WTC11 (cell line): Measurements from ENCODE around the gene TARBP1. TPM values are rescaled to one million over a fixed set of nuclear protein-coding genes. Genes with fewer than 3 reads are reported as not detected.

Source experiments
- ATAC-seq: fragments of 200-7000 bp; cut with Tn5 transposase; 2 replicates; pipeline ENCODE4 v1.10.0; 2021; ENCODE audit warnings: mild to moderate bottlenecking, moderate library complexity
- CTCF ChIA-PET: fragments of 300-600 bp; sonication (Branson Sonifier 250); formaldehyde crosslinking; loops from one replicate; lab custom pipeline; 2021; ENCODE audit warnings: antibody characterized with exemption; lab: Charles Lee
- POLR2A ChIA-PET: fragments of 350-600 bp; sonication (Branson Sonifier 250); formaldehyde crosslinking; loops from one replicate; lab custom pipeline; 2021; ENCODE audit warnings: antibody characterized with exemption; lab: Charles Lee
- DNase-seq: peaks from one replicate; pipeline ENCODE4 v3.0.0; 2021; ENCODE audit warnings: low spot score
- H3K27ac Mint-ChIP-seq: 2 replicates; pipeline ENCODE4 v1.8.0; 2021; ENCODE audit warnings: mixed read lengths
- H3K27me3 Mint-ChIP-seq: 2 replicates; pipeline ENCODE4 v1.8.0; 2021; ENCODE audit warnings: low read depth, mild to moderate bottlenecking, moderate library complexity, mixed read lengths
- H3K36me3 Mint-ChIP-seq: 2 replicates; pipeline ENCODE4 v1.8.0; 2021; ENCODE audit warnings: mixed read lengths
- H3K4me1 Mint-ChIP-seq: 2 replicates; pipeline ENCODE4 v1.8.0; 2022; ENCODE audit warnings: mixed read lengths
- H3K4me3 Mint-ChIP-seq: 2 replicates; pipeline ENCODE4 v1.8.0; 2021; ENCODE audit warnings: mild to moderate bottlenecking, moderate library complexity, mixed read lengths
- H3K9me3 Mint-ChIP-seq: 2 replicates; pipeline ENCODE4 v1.8.0; 2021; ENCODE audit warnings: mixed read lengths
- ARID4B ChIP-seq: sonication (generic); formaldehyde crosslinking; IDR thresholded peaks from 2 replicates; pipeline ENCODE4 v1.8.0; 2023; ENCODE audit warnings: missing genetic modification reagents, mild to moderate bottlenecking, borderline replicate concordance
- CBFB ChIP-seq: sonication (generic); formaldehyde crosslinking; IDR thresholded peaks from 2 replicates; pipeline ENCODE4 v1.8.1; 2022; ENCODE audit warnings: mild to moderate bottlenecking, low read depth, missing genetic modification reagents
- CTCF ChIP-seq: fragments of 200-600 bp; IDR thresholded peaks from 2 replicates; pipeline ENCODE4 v1.8.0; 2022; ENCODE audit warnings: antibody characterized with exemption
- ERG ChIP-seq: fragments of 250-450 bp; sonication (Bioruptor Pico); IDR thresholded peaks from 2 replicates; pipeline ENCODE4 v1.8.0; 2021; ENCODE audit warnings: mild to moderate bottlenecking
- FOXP4 ChIP-seq: sonication (generic); formaldehyde crosslinking; IDR thresholded peaks from 2 replicates; pipeline ENCODE4 v1.8.0; 2022; ENCODE audit warnings: mild to moderate bottlenecking, missing genetic modification reagents
- GABPB1 ChIP-seq: sonication (generic); formaldehyde crosslinking; IDR thresholded peaks from 2 replicates; pipeline ENCODE4 v1.8.1; 2023; ENCODE audit warnings: mild to moderate bottlenecking, missing genetic modification reagents
- MLX ChIP-seq: sonication (generic); formaldehyde crosslinking; IDR thresholded peaks from 2 replicates; pipeline ENCODE4 v1.8.1; 2023; ENCODE audit warnings: mild to moderate bottlenecking, missing genetic modification reagents, moderate library complexity
- NFE2L1 ChIP-seq: sonication (generic); formaldehyde crosslinking; IDR thresholded peaks from 2 replicates; pipeline ENCODE4 v1.8.1; 2023; ENCODE audit warnings: missing genetic modification reagents
- NR2C2 ChIP-seq: sonication (generic); formaldehyde crosslinking; IDR thresholded peaks from 2 replicates; pipeline ENCODE4 v1.8.0; 2022; ENCODE audit warnings: mild to moderate bottlenecking, missing genetic modification reagents
- PRRX2 ChIP-seq: fragments of 250-450 bp; sonication (Bioruptor Pico); IDR thresholded peaks from 2 replicates; pipeline ENCODE4 v1.8.0; 2021; ENCODE audit warnings: mild to moderate bottlenecking
- SMAD3 ChIP-seq: sonication (generic); formaldehyde crosslinking; IDR thresholded peaks from 2 replicates; pipeline ENCODE4 v1.8.0; 2022; ENCODE audit warnings: missing genetic modification reagents, mild to moderate bottlenecking, borderline replicate concordance
- ZNF121 ChIP-seq: sonication (generic); formaldehyde crosslinking; IDR thresholded peaks from 2 replicates; pipeline ENCODE4 v1.8.0; 2023; ENCODE audit warnings: missing genetic modification reagents
- ZNF138 ChIP-seq: sonication (generic); formaldehyde crosslinking; conservative IDR thresholded peaks from 2 replicates; pipeline ENCODE4 v1.8.1; 2022; ENCODE audit warnings: mild to moderate bottlenecking, moderate library complexity, missing genetic modification reagents
- ZNF416 ChIP-seq: fragments of 250-450 bp; sonication (Bioruptor Pico); IDR thresholded peaks from 2 replicates; pipeline ENCODE4 v1.9.0; 2021; ENCODE audit warnings: mild to moderate bottlenecking, inconsistent platforms
- ZNF512 ChIP-seq: sonication (generic); formaldehyde crosslinking; IDR thresholded peaks from 2 replicates; pipeline ENCODE4 v1.8.1; 2022; ENCODE audit warnings: missing genetic modification reagents, borderline replicate concordance
- ZSCAN18 ChIP-seq: fragments of 250-450 bp; sonication (Bioruptor Pico); IDR thresholded peaks from 2 replicates; pipeline ENCODE4 v2.1.2; 2022; ENCODE audit warnings: mild to moderate bottlenecking, moderate library complexity
- total RNA-seq: library from RNA; stranded (reverse); gene quantifications from 3 replicates; pipeline ENCODE4 v1.2.3, GENCODE V29; 2021

Gene TARBP1
- total RNA-seq, 1 experiment from 2014 or later, result 24.0 TPM

- POLR2A ChIA-PET, result no interaction called here
- peaks cover 6% of the 10 kb centered on the region; the same call in 1 of the 2 replicates for H3K4me1 Mint-ChIP-seq
- no peaks in the 10 kb centered on the region for H3K9me3 Mint-ChIP-seq
- DNase-seq (no peak), ATAC-seq (no peak)
- H3K27ac Mint-ChIP-seq, result no peak overlapping the region
- TF ChIP-seq GABPB1 (CRISPR knock-in tag), result no peak
- no peak for TF ChIP-seq MLX
- no peak for TF ChIP-seq ERG (CRISPR knock-in tag)
- TF ChIP-seq ZNF138 (CRISPR knock-in tag), result no peak
- no peak for TF ChIP-seq CBFB
- no peak for TF ChIP-seq PRRX2
- TF ChIP-seq NR2C2 (CRISPR knock-in tag), result no peak
- no peak for TF ChIP-seq CTCF
- TF ChIP-seq ZSCAN18 (CRISPR knock-in tag), result no peak
- TF ChIP-seq ZNF416 (CRISPR knock-in tag), result no peak
- no peaks in the 10 kb centered on the region for H3K27me3 Mint-ChIP-seq
- no peak overlapping the region for H3K4me3 Mint-ChIP-seq
- CTCF ChIA-PET, result interaction anchor here (1.3 kb wide), 1 partner anchor 22 kb away, joined by 3 read pairs; no protein-coding TSS in a partner anchor
- no peaks in the 10 kb centered on the region for H3K36me3 Mint-ChIP-seq
Observed at GRCh38 chr1:234520908-234521817, 42.2 kb upstream of the TARBP1 start.

- ChIA-PET POLR2A (interaction anchor here (0.8 kb wide), 1 partner anchor 91 kb away, joined by 3 read pairs; the partner anchor contains the start of gene IRF2BP2), CTCF (no interaction called here)
- no peak overlapping the region for H3K27ac Mint-ChIP-seq
- no peak for TF ChIP-seq ZNF121 (CRISPR knock-in tag)
- no peak for TF ChIP-seq FOXP4 (CRISPR knock-in tag)
- no peak for TF ChIP-seq ZNF512
- no peak for TF ChIP-seq SMAD3 (CRISPR knock-in tag)
- TF ChIP-seq NFE2L1 (CRISPR knock-in tag), result no peak
- TF ChIP-seq ARID4B (CRISPR knock-in tag), result no peak
- no peak overlapping the region for H3K4me3 Mint-ChIP-seq
- DNase-seq, result no peak
- no peaks in the 10 kb centered on the region for H3K27me3 Mint-ChIP-seq
- no peak for ATAC-seq
- no peaks in the 10 kb centered on the region for H3K9me3 Mint-ChIP-seq
- peaks cover 14% of the 10 kb centered on the region for H3K4me1 Mint-ChIP-seq
- H3K36me3 Mint-ChIP-seq, result no peaks in the 10 kb centered on the region
Observed at GRCh38 chr1:234519506-234519905, 40.5 kb upstream of the TARBP1 start.
